GM18505 (cell line): Measurements from ENCODE around the gene UBE2A.

Experiments
- ATAC-seq: cut with Tn5 transposase; IDR thresholded peaks from one replicate; pipeline ENCODE4 v1.9.1; 2021; ENCODE audit not compliant: unreplicated experiment
- POLR2A ChIP-seq: IDR thresholded peaks from 4 replicates; pipeline ENCODE4 v1.6.1; 2011; ENCODE audit warnings: borderline replicate concordance; ENCODE audit not compliant: insufficient read depth, insufficient read length; ENCODE audit errors: extremely low read depth

The UBE2A gene

GRCh38 chrX:119583431-119584059 lies 9.2 kb downstream of the UBE2A start:
- TF ChIP-seq POLR2A: no peak
- no peak for ATAC-seq

DNA sequence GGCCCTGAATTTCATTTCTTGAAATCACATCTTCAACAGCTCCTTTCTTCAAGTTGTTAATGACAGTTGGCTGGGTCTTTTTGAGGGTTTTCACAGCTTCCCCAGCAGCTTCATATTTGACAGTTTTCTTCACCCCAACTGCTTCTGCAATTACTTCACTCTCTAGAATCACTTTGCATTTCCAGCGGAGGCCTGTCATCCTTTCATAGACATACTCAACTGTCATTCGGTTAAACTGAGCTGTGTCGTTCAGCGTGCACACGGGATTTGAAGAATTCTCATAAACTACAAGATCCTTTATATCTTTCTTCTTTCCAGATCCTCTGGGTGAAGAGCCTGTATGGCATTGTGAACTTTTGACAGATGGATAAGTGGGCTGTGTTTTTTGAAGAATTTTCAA lies 15.4 kb downstream of the UBE2A start:
- no peak for TF ChIP-seq POLR2A
- no peak for ATAC-seq

- no peak for TF ChIP-seq POLR2A
- ATAC-seq: no peak
Measured at GRCh38 chrX:119602701-119603255, 28.4 kb downstream of the UBE2A start.

GRCh38 chrX:119604766-119605463 lies 30.6 kb downstream of the UBE2A start:
- TF ChIP-seq POLR2A: no peak
- no peak for ATAC-seq

DNA sequence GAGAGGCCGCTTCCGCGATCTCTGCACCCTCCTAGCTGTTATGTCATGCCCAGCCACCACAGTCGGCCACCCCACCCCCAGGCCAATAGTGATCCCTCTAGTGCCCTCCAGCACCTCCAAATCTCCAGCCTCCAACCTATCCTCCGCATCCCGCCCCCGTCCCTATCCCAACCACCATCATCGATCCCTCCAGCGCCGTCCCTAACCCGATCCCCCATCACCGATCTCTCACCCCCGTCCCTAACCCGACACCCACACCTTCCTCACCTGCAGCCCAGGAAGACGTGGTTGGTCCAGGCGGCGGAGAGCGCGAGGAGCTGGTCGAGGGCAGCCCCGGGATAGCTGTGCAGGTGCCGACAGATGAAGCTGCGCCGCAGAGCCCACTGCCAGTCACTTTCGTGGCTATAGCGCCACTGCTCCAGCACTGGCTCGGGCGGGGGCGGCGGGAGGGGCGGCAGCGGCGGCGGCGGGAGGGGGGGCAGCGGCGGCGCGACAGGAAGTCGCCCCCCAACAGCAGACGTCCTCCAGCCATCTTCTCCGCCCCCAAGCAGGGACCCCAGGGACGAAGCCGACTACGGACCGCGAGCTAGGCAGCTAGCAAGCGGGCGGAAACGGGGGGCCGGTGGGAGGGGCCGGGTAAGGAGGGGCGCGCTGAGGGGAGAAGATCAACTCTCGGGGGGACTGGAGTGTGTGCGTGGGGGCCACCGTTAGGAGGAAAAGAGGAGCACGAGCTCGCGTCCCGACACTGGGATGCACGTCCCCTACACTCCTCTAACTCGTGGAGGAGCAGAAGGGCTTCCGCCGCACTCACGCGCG lies 31.3 kb downstream of the UBE2A start:
- TF ChIP-seq POLR2A: no peak
- peak; percentile 29 for ATAC-seq

DNA sequence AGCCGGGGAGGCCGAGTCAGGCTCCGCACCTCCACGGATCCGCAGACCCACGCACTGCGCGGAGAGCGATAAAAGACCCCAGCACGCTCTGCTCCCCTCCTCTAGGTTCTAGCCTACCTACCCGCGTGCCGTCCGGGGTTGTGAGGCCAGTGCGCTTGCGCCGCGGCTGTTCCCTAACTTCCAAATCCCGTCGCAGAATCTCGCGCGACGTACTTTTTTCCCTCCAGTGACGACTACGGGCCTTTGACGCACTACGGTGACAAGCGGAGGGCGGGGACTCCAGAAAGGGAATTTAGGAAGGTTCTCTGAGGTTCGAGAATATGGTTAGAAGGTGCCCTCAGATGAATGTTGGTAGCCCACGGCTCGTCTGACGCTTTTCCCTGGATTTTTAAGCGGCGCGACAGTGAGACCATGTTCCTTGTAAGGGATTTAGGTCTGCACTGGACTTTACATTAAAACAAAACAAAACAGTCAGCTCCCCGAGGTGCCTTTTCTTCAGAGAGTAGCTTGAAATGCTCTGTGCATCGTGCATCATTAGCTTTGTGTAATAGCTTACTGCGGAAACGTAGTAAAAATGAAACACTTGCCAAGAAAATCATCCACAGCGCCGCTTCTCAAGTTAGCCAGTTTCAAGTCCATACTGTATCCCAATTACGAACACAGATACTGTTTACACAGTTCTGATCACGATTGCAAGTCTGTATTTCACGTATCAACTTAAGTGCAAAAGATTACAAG lies 32.1 kb downstream of the UBE2A start, which contains the start of gene NKRF:
Gene NKRF (minus strand): TSS at position 145 of the 738 bp plus-strand sequence.
- ATAC-seq: peak; percentile 72
- TF ChIP-seq POLR2A: peak; percentile 89

GRCh38 chrX:119607018-119607389 lies 32.6 kb downstream of the UBE2A start:
- ATAC-seq: no peak
- TF ChIP-seq POLR2A: no peak

- TF ChIP-seq POLR2A: no peak
- ATAC-seq: no peak
Measured at GRCh38 chrX:119614776-119615175, 40.4 kb downstream of the UBE2A start.

DNA sequence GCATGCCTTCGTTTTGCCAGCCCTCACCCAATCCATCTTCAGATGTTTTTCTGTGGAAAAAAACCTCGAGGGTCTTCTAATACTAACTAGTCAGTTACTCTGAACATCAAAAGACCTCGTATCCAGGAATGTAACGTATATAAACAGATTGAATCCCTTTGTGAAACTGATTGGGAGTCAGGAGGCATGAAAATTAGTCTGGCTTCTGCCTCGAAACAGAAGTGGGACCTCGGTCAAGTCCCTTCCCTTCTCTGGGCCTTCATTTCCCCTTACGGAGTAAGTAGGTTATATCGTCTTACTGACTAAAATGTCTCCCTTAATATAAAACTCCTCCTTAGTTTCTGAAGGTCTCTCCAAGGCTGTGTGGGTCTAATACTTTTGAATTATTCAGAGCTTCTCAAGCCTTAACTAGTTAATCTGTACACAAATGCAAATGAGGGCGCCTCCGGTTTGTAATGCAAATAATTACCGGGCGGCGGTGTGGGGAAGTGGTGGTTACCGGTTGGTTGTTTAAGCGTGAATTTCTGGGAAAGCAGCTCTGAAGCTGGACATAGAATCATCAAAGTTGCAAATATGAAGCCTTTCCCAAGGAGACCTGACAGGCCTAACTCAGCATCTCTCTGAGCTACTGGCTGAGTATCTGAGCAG lies 43.3 kb downstream of the UBE2A start:
- ATAC-seq: peak; percentile 48
- TF ChIP-seq POLR2A: no peak

DNA sequence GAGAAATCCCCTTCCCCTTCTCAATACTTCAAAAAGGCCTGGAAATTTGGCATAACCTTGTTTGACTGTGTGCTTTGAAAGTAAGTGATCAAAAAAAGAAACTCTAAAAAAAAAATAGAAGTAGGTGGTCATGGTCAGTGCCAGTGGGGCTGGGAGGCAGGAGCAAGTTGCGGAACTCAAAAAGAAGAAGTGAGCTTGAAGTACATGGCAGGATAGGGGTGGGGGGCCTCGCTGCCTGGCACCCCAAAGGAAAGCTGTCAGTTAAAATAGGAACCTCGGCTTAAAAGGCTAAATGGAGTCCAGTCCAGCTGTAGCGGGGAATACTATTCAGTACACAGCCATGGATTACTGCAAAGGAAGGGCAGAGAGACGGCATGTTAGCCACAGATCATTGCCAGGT lies 44.1 kb downstream of the UBE2A start:
- peak; percentile 41 for ATAC-seq
- TF ChIP-seq POLR2A: no peak

- TF ChIP-seq POLR2A: no peak
- ATAC-seq: no peak
Measured at GRCh38 chrX:119622356-119623232, 48.2 kb downstream of the UBE2A start.
